PFSK-1 (cell line): ENCODE results near the gene PCNT.

Experiments used
- FOXP2 ChIP-seq: optimal IDR thresholded peaks from 2 replicates; pipeline ENCODE3; 2011; ENCODE audit warnings: borderline replicate concordance, control low read depth, inconsistent platforms; ENCODE audit not compliant: insufficient read depth; ENCODE audit errors: extremely low read length, extremely low read depth
- POLR2AphosphoS5 ChIP-seq: IDR thresholded peaks from 2 replicates; pipeline ENCODE4 v1.6.1; 2012; ENCODE audit warnings: low read depth, mild to moderate bottlenecking, control low read depth, low read length, moderate library complexity
- SIN3A ChIP-seq: IDR thresholded peaks from 2 replicates; pipeline ENCODE4 v1.6.1; 2012; ENCODE audit warnings: mild to moderate bottlenecking, low read length, moderate library complexity, borderline replicate concordance; ENCODE audit not compliant: insufficient read depth
- TAF1 ChIP-seq: IDR thresholded peaks from 2 replicates; pipeline ENCODE4 v1.6.1; 2012; ENCODE audit warnings: low read length, control low read depth, borderline replicate concordance; ENCODE audit not compliant: insufficient read depth
- TF ChIP-seq, protein P1 (sequence below), 2 experiments: IDR thresholded peaks; 2 replicates each; pipeline versions ENCODE4 v1.6.1 to v1.8.0; 2011 to 2012; ENCODE audit warnings: low read depth in 2 of 2, low read length in 2 of 2, control low read depth in 1 of 2, inconsistent platforms in 1 of 2, mild to moderate bottlenecking in 1 of 2, moderate library complexity in 1 of 2; ENCODE audit not compliant: insufficient read depth in 1 of 2

DNA sequence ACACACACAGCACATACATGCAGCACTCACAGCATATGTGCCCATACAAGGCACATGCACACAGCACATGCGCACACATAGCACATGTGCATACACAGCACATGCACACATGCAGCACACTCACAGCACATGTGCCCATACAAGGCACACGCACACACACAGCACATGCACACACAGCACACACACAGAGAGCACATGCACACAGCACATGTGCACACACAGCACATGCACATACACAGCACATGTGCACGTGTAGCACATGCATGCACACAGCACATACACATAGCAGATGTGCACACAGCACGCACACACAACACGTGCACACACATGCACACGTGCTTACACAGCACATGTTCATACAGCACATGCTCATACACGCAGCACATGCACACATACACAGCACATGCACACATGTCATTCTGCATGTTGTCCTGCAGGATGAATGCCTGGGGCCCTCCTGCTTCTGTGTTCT lies 48.1 kb downstream of the PCNT start:
- TF ChIP-seq POLR2AphosphoS5: no peak
- TF ChIP-seq, protein P1, sequence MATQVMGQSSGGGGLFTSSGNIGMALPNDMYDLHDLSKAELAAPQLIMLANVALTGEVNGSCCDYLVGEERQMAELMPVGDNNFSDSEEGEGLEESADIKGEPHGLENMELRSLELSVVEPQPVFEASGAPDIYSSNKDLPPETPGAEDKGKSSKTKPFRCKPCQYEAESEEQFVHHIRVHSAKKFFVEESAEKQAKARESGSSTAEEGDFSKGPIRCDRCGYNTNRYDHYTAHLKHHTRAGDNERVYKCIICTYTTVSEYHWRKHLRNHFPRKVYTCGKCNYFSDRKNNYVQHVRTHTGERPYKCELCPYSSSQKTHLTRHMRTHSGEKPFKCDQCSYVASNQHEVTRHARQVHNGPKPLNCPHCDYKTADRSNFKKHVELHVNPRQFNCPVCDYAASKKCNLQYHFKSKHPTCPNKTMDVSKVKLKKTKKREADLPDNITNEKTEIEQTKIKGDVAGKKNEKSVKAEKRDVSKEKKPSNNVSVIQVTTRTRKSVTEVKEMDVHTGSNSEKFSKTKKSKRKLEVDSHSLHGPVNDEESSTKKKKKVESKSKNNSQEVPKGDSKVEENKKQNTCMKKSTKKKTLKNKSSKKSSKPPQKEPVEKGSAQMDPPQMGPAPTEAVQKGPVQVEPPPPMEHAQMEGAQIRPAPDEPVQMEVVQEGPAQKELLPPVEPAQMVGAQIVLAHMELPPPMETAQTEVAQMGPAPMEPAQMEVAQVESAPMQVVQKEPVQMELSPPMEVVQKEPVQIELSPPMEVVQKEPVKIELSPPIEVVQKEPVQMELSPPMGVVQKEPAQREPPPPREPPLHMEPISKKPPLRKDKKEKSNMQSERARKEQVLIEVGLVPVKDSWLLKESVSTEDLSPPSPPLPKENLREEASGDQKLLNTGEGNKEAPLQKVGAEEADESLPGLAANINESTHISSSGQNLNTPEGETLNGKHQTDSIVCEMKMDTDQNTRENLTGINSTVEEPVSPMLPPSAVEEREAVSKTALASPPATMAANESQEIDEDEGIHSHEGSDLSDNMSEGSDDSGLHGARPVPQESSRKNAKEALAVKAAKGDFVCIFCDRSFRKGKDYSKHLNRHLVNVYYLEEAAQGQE (IDR thresholded peaks at IDR 0.05; ENCODE audit: insufficient read depth in 1 of 2, low read depth in 2 of 2, low read length in 2 of 2): no peak
- TF ChIP-seq SIN3A: no peak
- TF ChIP-seq TAF1: no peak
- no peak for TF ChIP-seq FOXP2
